ENCODE data around the gene SDK1.
A peak's percentile ranks its signal among the peaks of the same experiment; 100 is the strongest.

SDK1 gene

GRCh38 chr7:4147926-4148620 is 847.0 kb downstream of the SDK1 start:
- DNase-seq, result no peak

GRCh38 chr7:4149236-4149635 is 848.2 kb downstream of the SDK1 start:
- no peak for DNase-seq

DNA sequence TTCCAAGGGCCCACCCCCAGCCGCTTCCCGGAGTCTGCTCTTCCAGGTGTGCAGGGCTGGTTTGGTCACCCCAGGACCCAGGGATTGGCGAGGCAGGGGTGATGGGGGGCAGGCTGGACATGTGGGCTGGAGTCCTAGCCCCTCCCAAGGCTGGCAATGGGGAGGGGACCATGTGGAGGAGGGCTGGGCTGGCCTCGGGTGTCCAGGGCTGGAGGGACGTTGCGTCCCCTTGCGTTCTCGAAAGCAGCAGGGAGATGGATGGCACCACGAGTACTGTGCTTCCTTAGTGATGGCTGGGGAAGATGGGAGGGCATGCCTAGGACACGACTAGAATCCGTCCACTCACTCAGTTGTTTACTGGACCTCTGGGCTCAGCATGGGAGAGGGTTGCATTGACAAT is 848.6 kb downstream of the SDK1 start:
- no peak for DNase-seq

GRCh38 chr7:4150731-4151130 is 849.7 kb downstream of the SDK1 start:
- no peak for DNase-seq

- no peak for DNase-seq
These were observed 850.5 kb downstream of the SDK1 start for GRCh38 chr7:4151524-4151923.

GRCh38 chr7:4151926-4152549 is 851.0 kb downstream of the SDK1 start:
- DNase-seq, result peak; percentile 50

GRCh38 chr7:4154882-4155535 is 854.0 kb downstream of the SDK1 start:
- DNase-seq, result no peak

GRCh38 chr7:4156190-4156589 is 855.1 kb downstream of the SDK1 start:
- DNase-seq, result no peak

DNA sequence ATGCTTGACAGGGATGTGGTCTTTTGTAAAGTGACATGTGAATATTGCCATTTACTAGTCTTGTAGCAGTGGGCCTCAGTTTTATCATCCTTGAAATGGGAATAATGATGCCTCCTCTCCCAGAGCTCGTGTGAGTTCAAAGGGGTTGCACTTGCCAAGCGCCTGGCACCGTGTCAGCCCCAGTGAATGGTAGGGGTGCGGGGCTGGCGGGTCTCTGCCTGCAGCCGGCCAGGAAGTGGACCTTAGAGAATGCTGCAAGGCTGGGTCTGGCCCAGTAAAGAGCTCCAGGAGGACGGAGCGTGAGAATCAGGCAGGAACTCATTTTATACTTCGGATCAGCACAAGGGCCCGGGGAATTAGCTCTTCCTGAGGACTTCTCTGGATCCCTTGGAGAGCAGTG is 856.6 kb downstream of the SDK1 start:
- DNase-seq, result no peak

GRCh38 chr7:4158441-4159153 is 857.5 kb downstream of the SDK1 start:
- no peak for DNase-seq

GRCh38 chr7:4159154-4159501 is 858.1 kb downstream of the SDK1 start:
- DNase-seq, result no peak

- no peak for DNase-seq
These were observed 858.9 kb downstream of the SDK1 start for GRCh38 chr7:4159761-4160554.

DNA sequence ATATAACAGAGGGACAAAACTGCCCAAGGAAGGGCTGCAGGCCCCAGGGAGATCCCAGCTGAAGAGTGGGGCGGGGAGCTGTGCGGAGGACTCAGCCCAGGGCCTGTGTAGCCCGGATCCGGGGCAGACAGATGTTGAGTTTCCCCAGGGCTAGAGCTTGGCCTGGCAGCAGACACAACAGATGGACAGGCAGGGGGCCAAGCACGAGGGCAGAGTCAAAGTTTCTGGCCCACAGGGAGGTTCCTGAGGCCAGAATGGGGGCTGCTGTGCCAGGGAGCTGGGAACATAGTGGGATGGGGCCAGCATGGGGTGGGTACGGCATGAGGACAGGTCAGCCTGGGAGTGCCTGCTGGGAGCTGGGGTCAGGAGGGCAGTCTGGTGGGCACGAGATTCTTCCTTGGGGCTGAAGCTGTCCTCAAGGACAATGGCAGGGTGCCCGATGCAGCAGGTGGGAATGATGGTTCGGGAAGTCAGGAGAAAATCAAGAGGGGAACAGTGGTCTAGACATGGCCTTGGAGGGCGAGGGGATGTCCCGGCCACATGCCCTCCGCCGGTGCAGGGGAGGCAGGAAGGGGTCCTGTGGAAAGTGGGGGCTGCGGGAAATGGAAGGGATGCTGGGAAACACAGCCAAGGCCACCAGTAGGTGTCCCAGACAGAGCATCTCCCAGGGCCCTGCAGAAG is 862.0 kb downstream of the SDK1 start:
- no peak for DNase-seq

GRCh38 chr7:4163565-4164203 is 862.6 kb downstream of the SDK1 start:
- no peak for DNase-seq

- DNase-seq, result no peak
These were observed 863.5 kb downstream of the SDK1 start for GRCh38 chr7:4164556-4164955.

DNA sequence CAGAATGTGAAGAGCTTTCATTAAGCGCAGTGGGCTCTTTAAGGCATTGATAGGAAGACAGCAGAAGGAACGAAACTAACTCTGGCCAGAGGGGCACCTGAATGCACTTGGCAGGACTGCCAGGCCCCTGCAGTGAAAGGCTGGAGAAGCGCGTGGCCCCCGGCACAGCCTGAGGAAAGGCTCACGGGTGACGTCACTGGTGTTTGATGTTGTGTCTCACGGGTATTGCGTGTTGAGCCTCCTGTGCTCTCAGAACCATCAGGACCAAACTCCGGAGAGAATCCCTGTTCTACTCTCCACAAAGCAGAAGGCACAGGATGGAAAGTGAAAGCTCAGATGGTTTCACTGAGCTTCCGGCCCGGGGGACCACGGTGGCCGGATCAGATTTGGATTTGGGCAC is 865.3 kb downstream of the SDK1 start:
- no peak for DNase-seq

DNA sequence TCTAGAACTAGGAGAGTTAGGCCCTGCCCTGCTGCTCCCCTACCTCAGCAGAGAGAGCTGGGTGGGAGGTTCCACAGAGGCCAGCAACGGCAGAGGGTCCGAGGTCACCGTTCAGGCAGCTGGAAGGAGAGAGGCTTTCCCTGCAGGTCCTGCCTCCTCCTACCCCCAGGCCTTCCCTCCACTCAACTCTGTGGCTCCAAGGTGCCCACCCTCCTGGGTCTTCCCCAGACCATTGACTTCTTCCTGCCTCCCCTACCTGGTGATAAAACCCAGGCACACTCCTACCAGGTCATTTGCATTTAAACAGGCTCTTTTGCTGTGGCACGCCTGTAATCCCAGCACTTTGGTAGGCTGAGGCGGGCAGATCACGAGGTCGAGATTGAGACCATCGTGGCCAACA is 865.8 kb downstream of the SDK1 start:
- DNase-seq, result no peak

- no peak for DNase-seq
These were observed 866.4 kb downstream of the SDK1 start for GRCh38 chr7:4167385-4167910.

DNA sequence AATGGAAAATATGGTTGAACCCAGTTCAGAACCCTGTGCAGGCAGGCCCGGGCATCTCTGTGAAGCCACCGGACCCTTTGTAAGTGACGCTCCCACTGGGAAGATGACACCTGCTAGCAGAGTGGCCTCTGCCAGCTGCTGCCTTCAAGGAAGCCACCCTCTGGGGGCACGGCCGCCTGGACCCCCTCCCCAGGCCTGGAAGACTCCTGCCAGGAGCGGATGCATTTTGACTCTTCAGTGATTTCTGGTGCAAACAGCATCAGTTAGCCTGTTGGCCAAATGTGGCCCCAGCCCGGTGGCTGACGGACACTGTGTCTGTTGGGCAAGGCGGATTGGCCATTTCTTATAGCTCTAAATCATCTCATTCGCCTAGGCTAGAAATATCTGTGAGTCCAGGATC is 867.0 kb downstream of the SDK1 start:
- DNase-seq, result no peak

GRCh38 chr7:4168541-4168940 is 867.5 kb downstream of the SDK1 start:
- DNase-seq, result no peak

DNA sequence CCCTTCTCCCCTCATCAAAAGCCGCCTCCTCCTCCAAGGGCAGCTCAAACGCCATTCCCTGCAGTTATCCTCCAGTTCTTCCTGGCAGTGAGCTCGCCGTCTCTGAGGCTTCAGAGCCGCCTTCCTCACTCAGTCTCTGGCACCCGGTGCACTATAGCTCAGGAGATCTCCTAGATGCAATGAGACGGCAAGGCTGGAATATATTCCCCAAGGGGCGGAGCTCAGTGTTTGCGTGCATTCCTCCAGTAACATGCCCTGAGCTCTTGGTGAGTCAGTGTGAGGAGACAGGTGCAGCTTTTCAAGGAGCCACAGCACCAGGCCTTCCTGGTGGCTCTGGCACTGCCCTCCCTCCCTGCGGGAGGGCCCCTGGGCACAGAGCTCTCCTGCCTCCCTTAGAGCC is 868.4 kb downstream of the SDK1 start:
- DNase-seq, result no peak

Measured in NCI-H774 (cell line).